Natural killer cell treated with Interleukin-12 subunit alpha and Interleukin-12 subunit beta and Interleukin-15 and Interleukin-18, amount 100 ng/mL, for 72 hours (primary cell): Measurements from ENCODE around the gene PRDM16. TPM values are rescaled to one million over a fixed set of nuclear protein-coding genes. Genes with fewer than 3 reads are reported as not detected.

ENCODE experiments used
- ATAC-seq, 2 donors: fragments of 150-1000 bp; cut with Tn5 transposase in 1 of 2; sonication (Bioruptor Pico), chemical (Tn5 transposase) in 1 of 2; 2 replicates each; pipeline ENCODE4 v1.10.0; 2021
- DNase-seq: peaks from one replicate; pipeline ENCODE4 v3.0.0; 2022; ENCODE audit warnings: low spot score
- H3K27ac Mint-ChIP-seq, 2 donors: 1 replicate in 1 of 2; 2 replicates in 1 of 2; pipeline ENCODE4 v1.8.0; 2022; ENCODE audit warnings: mixed read lengths in 2 of 2, mild to moderate bottlenecking in 1 of 2, moderate library complexity in 1 of 2
- H3K27me3 Mint-ChIP-seq, 2 donors: 1 replicate in 1 of 2; 2 replicates in 1 of 2; pipeline ENCODE4 v1.8.0; 2022; ENCODE audit warnings: mixed read lengths in 2 of 2
- H3K36me3 Mint-ChIP-seq: one replicate; pipeline ENCODE4 v1.8.0; 2022; ENCODE audit warnings: mixed read lengths
- H3K4me1 Mint-ChIP-seq, 2 donors: 1 replicate in 1 of 2; 2 replicates in 1 of 2; pipeline ENCODE4 v1.8.0; 2022; ENCODE audit warnings: low read depth in 2 of 2, mixed read lengths in 2 of 2, mild to moderate bottlenecking in 1 of 2
- H3K4me3 Mint-ChIP-seq: one replicate; pipeline ENCODE4 v1.8.0; 2022; ENCODE audit warnings: mixed read lengths
- H3K9me3 Mint-ChIP-seq: 2 replicates; pipeline ENCODE4 v1.8.0; 2022; ENCODE audit warnings: mixed read lengths
- total RNA-seq, 2 donors: library from RNA; stranded (reverse); gene quantifications; one replicate each; pipeline ENCODE4 v1.2.3, GENCODE V29; 2022

Gene PRDM16
- total RNA-seq, 2 donors from 2014 or later, result not detected

- no peaks in the 10 kb centered on the region for H3K36me3 Mint-ChIP-seq
- H3K9me3 Mint-ChIP-seq, result no peaks in the 10 kb centered on the region
- DNase-seq, result no peak
- no peaks in the 10 kb centered on the region for H3K4me1 Mint-ChIP-seq
- no peaks in the 10 kb centered on the region for H3K27me3 Mint-ChIP-seq
- H3K27ac Mint-ChIP-seq, result no peak overlapping the region
- H3K4me3 Mint-ChIP-seq, result no peak overlapping the region
- ATAC-seq, result no peak
Measured at GRCh38 chr1:3463891-3464648, 395.1 kb downstream of the PRDM16 start.

- Mint-ChIP-seq H3K27me3 (no peaks in the 10 kb centered on the region), H3K27ac (no peak overlapping the region), H3K9me3 (no peaks in the 10 kb centered on the region), H3K36me3 (no peaks in the 10 kb centered on the region), H3K4me1 (no peaks in the 10 kb centered on the region), H3K4me3 (no peak overlapping the region)
- ATAC-seq (no peak), DNase-seq (no peak)
Measured at GRCh38 chr1:3464649-3465025, 395.6 kb downstream of the PRDM16 start.

GRCh38 chr1:3465091-3465934 lies 396.3 kb downstream of the PRDM16 start:
- DNase-seq (no peak), ATAC-seq (no peak)
- Mint-ChIP-seq H3K4me1 (peaks cover 0 to under 1% of the 10 kb centered on the region in 2 donors), H3K27ac (no peak overlapping the region), H3K4me3 (no peak overlapping the region), H3K9me3 (no peaks in the 10 kb centered on the region), H3K36me3 (no peaks in the 10 kb centered on the region), H3K27me3 (no peaks in the 10 kb centered on the region)

GRCh38 chr1:3465935-3466321 lies 396.9 kb downstream of the PRDM16 start:
- Mint-ChIP-seq H3K9me3 (no peaks in the 10 kb centered on the region), H3K4me3 (no peak overlapping the region), H3K27ac (no peak overlapping the region), H3K36me3 (no peaks in the 10 kb centered on the region), H3K4me1 (peaks cover 0 to 3% of the 10 kb centered on the region in 2 donors), H3K27me3 (no peaks in the 10 kb centered on the region)
- DNase-seq (no peak), ATAC-seq (no peak)

- H3K4me1 Mint-ChIP-seq, result peaks cover 0 to 3% of the 10 kb centered on the region in 2 donors
- ATAC-seq (no peak), DNase-seq (no peak)
- no peaks in the 10 kb centered on the region for H3K9me3 Mint-ChIP-seq
- no peaks in the 10 kb centered on the region for H3K36me3 Mint-ChIP-seq
- H3K27me3 Mint-ChIP-seq, result no peaks in the 10 kb centered on the region
- no peak overlapping the region for H3K4me3 Mint-ChIP-seq
- no peak overlapping the region for H3K27ac Mint-ChIP-seq
Measured at GRCh38 chr1:3466366-3467075, 397.5 kb downstream of the PRDM16 start.

- Mint-ChIP-seq H3K4me1 (peaks cover 0 to 3% of the 10 kb centered on the region in 2 donors), H3K27me3 (no peaks in the 10 kb centered on the region), H3K27ac (no peak overlapping the region), H3K9me3 (no peaks in the 10 kb centered on the region), H3K4me3 (no peak overlapping the region), H3K36me3 (no peaks in the 10 kb centered on the region)
- DNase-seq (no peak), ATAC-seq (no peak)
Measured at GRCh38 chr1:3467096-3468036, 398.4 kb downstream of the PRDM16 start.

- Mint-ChIP-seq H3K27ac (no peak overlapping the region), H3K4me3 (no peak overlapping the region), H3K9me3 (no peaks in the 10 kb centered on the region), H3K4me1 (peaks cover 0 to 3% of the 10 kb centered on the region in 2 donors), H3K27me3 (no peaks in the 10 kb centered on the region), H3K36me3 (no peaks in the 10 kb centered on the region)
- ATAC-seq (no peak), DNase-seq (no peak)
Measured at GRCh38 chr1:3468236-3469103, 399.5 kb downstream of the PRDM16 start.

- no peaks in the 10 kb centered on the region for H3K36me3 Mint-ChIP-seq
- H3K4me3 Mint-ChIP-seq, result no peak overlapping the region
- no peaks in the 10 kb centered on the region for H3K9me3 Mint-ChIP-seq
- no peaks in the 10 kb centered on the region for H3K27me3 Mint-ChIP-seq
- DNase-seq, result no peak
- peaks cover 0 to 3% of the 10 kb centered on the region in 2 donors for H3K4me1 Mint-ChIP-seq
- no peak overlapping the region for H3K27ac Mint-ChIP-seq
- ATAC-seq, result no peak
Measured at GRCh38 chr1:3469104-3469848, 400.3 kb downstream of the PRDM16 start.

- Mint-ChIP-seq H3K36me3 (no peaks in the 10 kb centered on the region), H3K4me3 (no peak overlapping the region), H3K27ac (no peak overlapping the region)
Measured at GRCh38 chr1:3469849-3470649, 401.0 kb downstream of the PRDM16 start.

GRCh38 chr1:3470650-3471355 lies 401.8 kb downstream of the PRDM16 start:
- no peaks in the 10 kb centered on the region for H3K27me3 Mint-ChIP-seq
- peaks cover 0 to 3% of the 10 kb centered on the region in 2 donors for H3K4me1 Mint-ChIP-seq
- no peaks in the 10 kb centered on the region for H3K9me3 Mint-ChIP-seq
- DNase-seq, result no peak
- no peak overlapping the region for H3K27ac Mint-ChIP-seq
- no peak overlapping the region for H3K4me3 Mint-ChIP-seq
- no peaks in the 10 kb centered on the region for H3K36me3 Mint-ChIP-seq
- ATAC-seq, result peak in 1 of 2 donors; percentile 1

More at GRCh38 chr1:3469849-3470649, 401.0 kb downstream of the PRDM16 start:
- Mint-ChIP-seq H3K4me1 (peaks cover 0 to 3% of the 10 kb centered on the region in 2 donors), H3K27me3 (no peaks in the 10 kb centered on the region), H3K9me3 (no peaks in the 10 kb centered on the region)
- ATAC-seq (peak; percentile 2 to 13), DNase-seq (no peak)
